ENCODE results near the gene SV2A.
A peak's percentile ranks its signal among the peaks of the same experiment; 100 is the strongest.

Gene SV2A

GRCh38 chr1:149916193-149916897, 1.3 kb downstream of the SV2A start:
- TF ChIP-seq GATA2 (IDR thresholded peaks at IDR 0.05; ENCODE audit: low read depth, low read length): no peak
- no peak for TF ChIP-seq GATA3 (IDR thresholded peaks at IDR 0.05; ENCODE audit: low read depth, low read length)

DNA sequence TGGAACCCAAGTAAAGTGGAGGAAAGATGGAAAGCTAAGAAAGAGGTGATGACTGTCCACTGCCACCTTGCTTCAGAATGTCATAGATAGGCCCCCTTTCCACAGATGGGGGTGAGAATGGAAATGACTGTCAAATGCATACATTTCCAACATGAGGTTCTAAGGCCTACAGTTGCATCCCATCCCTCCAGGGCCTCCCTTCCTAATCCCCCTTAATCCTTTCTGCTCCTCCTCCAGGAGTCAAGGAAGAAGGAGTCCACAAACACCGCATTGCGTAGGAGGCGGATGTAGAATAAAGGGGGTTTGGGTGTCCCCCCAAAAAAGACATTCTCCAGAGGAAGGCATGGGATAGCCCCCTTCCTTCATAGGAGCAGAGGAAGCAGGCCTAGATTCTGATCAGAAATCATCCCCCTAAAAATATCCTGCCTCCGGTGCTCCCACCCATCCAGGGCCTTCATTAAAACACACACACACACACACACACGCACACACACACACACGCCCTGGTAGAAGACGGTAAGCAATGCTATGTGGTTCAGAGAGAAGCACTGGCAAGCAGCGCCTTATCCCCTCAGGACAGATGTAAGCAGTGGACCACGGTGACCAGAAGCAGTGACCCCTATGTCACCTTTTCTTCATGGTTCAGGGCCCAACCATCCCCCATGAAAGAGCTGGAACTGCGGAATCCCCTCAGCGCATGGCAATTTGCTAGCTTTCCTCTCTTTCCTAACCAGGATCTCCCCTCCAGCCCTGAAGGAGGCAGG, 2.0 kb downstream of the SV2A start:
- TF ChIP-seq GATA2 (IDR thresholded peaks at IDR 0.05; ENCODE audit: low read depth, low read length) (no peak), GATA3 (IDR thresholded peaks at IDR 0.05; ENCODE audit: low read depth, low read length) (no peak)

DNA sequence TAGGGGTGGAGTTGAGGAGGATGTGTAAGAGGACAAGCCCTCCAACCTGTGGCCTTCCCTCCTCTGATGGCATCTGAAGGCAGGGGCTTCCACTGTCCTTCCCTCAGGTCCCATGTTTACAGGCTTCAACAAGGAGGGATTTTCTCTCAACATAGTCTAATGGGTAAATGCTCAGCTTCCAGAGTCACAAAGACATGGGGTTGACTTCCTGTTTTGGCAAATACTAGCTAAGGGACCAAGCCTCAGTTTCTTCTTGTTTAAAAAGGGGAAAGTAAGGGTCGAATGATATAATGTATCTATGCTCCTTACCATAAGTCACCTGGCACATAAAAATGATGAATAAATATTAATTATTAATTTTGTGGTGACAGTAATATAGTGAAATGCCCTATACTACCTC, 3.1 kb downstream of the SV2A start:
- TF ChIP-seq GATA3 (IDR thresholded peaks at IDR 0.05; ENCODE audit: low read depth, low read length) (no peak), GATA2 (IDR thresholded peaks at IDR 0.05; ENCODE audit: low read depth, low read length) (no peak)

GRCh38 chr1:149906570-149907075, 11.0 kb downstream of the SV2A start:
- TF ChIP-seq GATA3 (IDR thresholded peaks at IDR 0.05; ENCODE audit: low read depth, low read length) (no peak), GATA2 (IDR thresholded peaks at IDR 0.05; ENCODE audit: low read depth, low read length) (no peak)

GRCh38 chr1:149903836-149904491, 13.7 kb downstream of the SV2A start:
- TF ChIP-seq GATA3 (IDR thresholded peaks at IDR 0.05; ENCODE audit: low read depth, low read length) (no peak), GATA2 (IDR thresholded peaks at IDR 0.05; ENCODE audit: low read depth, low read length) (no peak)

DNA sequence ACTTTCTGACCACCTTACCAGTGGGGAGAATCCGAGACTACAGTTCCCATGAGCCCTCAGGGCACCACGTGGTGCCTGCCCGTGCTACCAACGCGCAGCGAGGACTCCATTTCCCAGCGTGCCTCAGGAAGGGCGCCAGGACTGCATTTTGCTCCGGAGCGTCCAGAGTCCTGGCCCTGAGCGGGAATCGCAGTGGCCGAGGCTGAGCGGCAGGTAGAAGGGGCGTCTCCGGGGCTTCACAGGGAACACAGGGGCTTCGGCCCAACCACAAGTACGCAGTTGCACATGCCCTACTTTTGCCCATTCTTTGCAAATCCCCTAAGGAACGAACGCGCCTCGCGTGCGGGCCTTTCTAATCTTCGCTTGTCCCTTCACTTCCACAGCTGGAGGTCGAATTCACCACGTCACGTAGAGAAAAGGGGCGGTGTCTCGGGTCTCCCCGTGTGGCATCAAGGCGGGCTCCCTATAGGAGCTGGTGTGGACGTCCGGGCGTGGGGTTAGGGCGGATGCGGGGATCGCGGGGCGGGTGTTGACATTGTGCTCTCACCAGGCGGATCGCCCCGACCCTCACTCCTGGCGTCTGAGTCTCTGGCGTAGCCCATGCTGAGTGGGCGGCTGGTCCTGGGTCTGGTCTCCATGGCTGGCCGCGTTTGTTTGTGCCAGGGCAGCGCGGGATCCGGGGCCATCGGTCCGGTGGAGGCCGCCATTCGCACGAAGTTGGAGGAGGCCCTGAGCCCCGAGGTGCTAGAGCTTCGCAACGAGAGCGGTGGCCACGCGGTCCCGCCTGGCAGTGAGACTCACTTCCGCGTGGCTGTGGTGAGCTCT, 18.0 kb downstream of the SV2A start, which contains the start of gene BOLA1:
Gene BOLA1 (plus strand): TSS at position 109 of the 825 bp plus-strand sequence. CDS start 492 bp downstream, at position 601.
- no peak for TF ChIP-seq GATA3 (IDR thresholded peaks at IDR 0.05; ENCODE audit: low read depth, low read length)
- TF ChIP-seq GATA2 (IDR thresholded peaks at IDR 0.05; ENCODE audit: low read depth, low read length): no peak

GRCh38 chr1:149896575-149896974, 21.1 kb downstream of the SV2A start:
- TF ChIP-seq GATA2 (IDR thresholded peaks at IDR 0.05; ENCODE audit: low read depth, low read length): no peak
- no peak for TF ChIP-seq GATA3 (IDR thresholded peaks at IDR 0.05; ENCODE audit: low read depth, low read length)

DNA sequence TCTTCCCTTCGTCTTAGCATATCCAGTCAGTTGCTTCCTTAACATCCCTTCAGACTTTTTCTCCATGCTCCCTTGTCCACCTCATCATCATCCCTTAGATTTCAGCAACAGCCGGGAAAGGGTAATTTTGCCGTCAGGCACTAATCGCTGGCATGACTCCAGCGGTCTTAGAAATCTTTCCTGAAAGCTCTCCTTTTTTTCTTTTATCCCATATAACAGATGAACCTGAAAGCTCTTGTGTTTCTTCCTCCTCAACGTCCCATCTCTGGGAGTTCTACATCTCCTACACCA, 28.7 kb downstream of the SV2A start:
- TF ChIP-seq GATA3 (IDR thresholded peaks at IDR 0.05; ENCODE audit: low read depth, low read length) (no peak), GATA2 (IDR thresholded peaks at IDR 0.05; ENCODE audit: low read depth, low read length) (0 out of 2 replicates have a peak, but pooled peaks have one; percentile 5)

DNA sequence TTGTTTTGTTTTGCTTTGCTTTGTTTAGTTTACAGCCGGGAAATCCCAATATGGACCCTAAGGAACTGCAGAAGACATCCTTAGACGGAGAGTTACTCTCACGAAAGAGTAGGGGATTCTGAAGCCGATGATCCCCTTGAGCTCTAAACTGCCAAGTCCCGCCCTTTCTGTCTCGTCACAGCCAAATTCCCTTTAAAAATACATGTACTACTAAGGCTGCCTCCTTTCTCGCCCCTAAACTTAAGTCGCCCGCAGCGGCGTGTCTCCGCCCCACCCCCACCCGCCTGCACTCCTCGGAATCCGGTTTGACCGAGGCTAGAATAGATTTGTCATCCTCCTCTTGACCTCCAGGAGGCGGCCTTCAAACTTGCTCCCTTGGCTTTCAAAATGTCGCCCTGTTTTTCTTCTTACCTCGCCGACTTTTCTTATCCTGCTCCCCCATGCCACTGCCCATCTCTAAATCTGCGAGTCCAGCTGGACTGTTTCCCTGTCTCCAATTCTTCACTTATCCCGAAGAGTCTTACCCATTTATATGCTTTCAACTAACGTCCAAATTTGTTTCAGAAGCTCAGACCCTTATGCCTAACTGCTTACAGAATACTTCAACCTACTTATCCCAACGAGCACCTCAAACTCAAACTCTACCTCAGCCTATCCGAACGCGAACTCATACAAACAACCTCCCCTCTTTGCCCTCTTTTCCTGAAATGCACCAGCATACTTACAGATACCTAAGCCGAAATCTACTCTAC, 29.2 kb downstream of the SV2A start:
- TF ChIP-seq GATA3 (IDR thresholded peaks at IDR 0.05; ENCODE audit: low read depth, low read length) (no peak), GATA2 (IDR thresholded peaks at IDR 0.05; ENCODE audit: low read depth, low read length) (0 out of 2 replicates have a peak, but pooled peaks have one; percentile 3)

GRCh38 chr1:149887456-149888246, 30.0 kb downstream of the SV2A start:
- TF ChIP-seq GATA3 (IDR thresholded peaks at IDR 0.05; ENCODE audit: low read depth, low read length): no peak
- no peak for TF ChIP-seq GATA2 (IDR thresholded peaks at IDR 0.05; ENCODE audit: low read depth, low read length)

- TF ChIP-seq GATA2 (IDR thresholded peaks at IDR 0.05; ENCODE audit: low read depth, low read length) (no peak), GATA3 (IDR thresholded peaks at IDR 0.05; ENCODE audit: low read depth, low read length) (no peak)
Observed at GRCh38 chr1:149886396-149887195, 31.0 kb downstream of the SV2A start.
